ENCODE results near the gene SPATC1L. TPM values are rescaled to one million over a fixed set of nuclear protein-coding genes. Genes with fewer than 3 reads are reported as not detected.

SPATC1L gene
- polyA plus RNA-seq, 10 donors: 4.2 to 14.9 (median 10.8) TPM

Other genes starting within 250 kb of the SPATC1L start
- 100 to 1,000 TPM; 338 to 664 (median 502) TPM for gene COL6A1, start 202.7 kb downstream of the SPATC1L start, polyA plus RNA-seq (ENCODE audit: insufficient read length in 10 of 10)
- gene COL6A2, start 86.3 kb downstream of the SPATC1L start, polyA plus RNA-seq (ENCODE audit: insufficient read length in 10 of 10): 100 to 1,000 TPM; 464 to 978 (median 662) TPM
- gene FTCD, start 28.9 kb downstream of the SPATC1L start, polyA plus RNA-seq (ENCODE audit: insufficient read length in 10 of 10): 1 to 10 TPM in 5 of 10 donors, under 1 TPM in 5; 0.35 to 2.5 (median 0.97) TPM
- gene LSS, start 44.3 kb upstream of the SPATC1L start, polyA plus RNA-seq (ENCODE audit: insufficient read length in 10 of 10): 10 to 100 TPM; 22.0 to 47.1 (median 35.1) TPM
- gene MCM3AP, start 101.2 kb upstream of the SPATC1L start, polyA plus RNA-seq (ENCODE audit: insufficient read length in 10 of 10): 10 to 100 TPM; 45.4 to 67.2 (median 58.4) TPM
- 10 to 100 TPM in 9 of 10 donors, 1 to 10 TPM in 1; 9.4 to 26.0 (median 17.4) TPM for gene YBEY, start 101.9 kb upstream of the SPATC1L start, polyA plus RNA-seq (ENCODE audit: insufficient read length in 10 of 10)
- 10 to 100 TPM in 1 of 10 donors, 1 to 10 TPM in 9; 4.3 to 10.6 (median 6.3) TPM for gene C21orf58, start 139.4 kb upstream of the SPATC1L start, polyA plus RNA-seq (ENCODE audit: insufficient read length in 10 of 10)
- 10 to 100 TPM; 41.2 to 83.0 (median 53.0) TPM for gene PCNT, start 139.7 kb upstream of the SPATC1L start, polyA plus RNA-seq (ENCODE audit: insufficient read length in 10 of 10)

All from muscle of back (tissue), 10 donors.